Stomach smooth muscle (tissue), 2 donors: ENCODE results near the gene CHST9.
"Not testable (repeated sequence)": the region's sequence is repeated elsewhere in the genome, so short reads cannot be mapped to it uniquely, and the experiment has no call there.

ENCODE experiments used
- H3K27ac ChIP-seq: one replicate; pipeline ENCODE4 v1.7.0; 2013; ENCODE audit warnings: mild to moderate bottlenecking, low read length, inconsistent platforms
- H3K27me3 ChIP-seq, 2 donors: one replicate each; pipeline ENCODE4 v1.7.0; 2013; ENCODE audit warnings: low read length in 2 of 2; ENCODE audit not compliant: insufficient read depth in 2 of 2, control insufficient read depth in 1 of 2
- H3K36me3 ChIP-seq, 2 donors: one replicate each; pipeline ENCODE4 v1.7.0; 2013; ENCODE audit warnings: low read length in 2 of 2; ENCODE audit not compliant: control insufficient read depth in 2 of 2, insufficient read depth in 2 of 2
- H3K4me1 ChIP-seq: one replicate; pipeline ENCODE4 v1.7.0; 2013; ENCODE audit warnings: low read length; ENCODE audit not compliant: control insufficient read depth, insufficient read depth
- H3K4me3 ChIP-seq, 2 donors: one replicate each; pipeline ENCODE4 v1.7.0; 2013; ENCODE audit warnings: low read length in 2 of 2
- H3K9ac ChIP-seq, 2 donors: one replicate each; pipeline ENCODE4 v1.7.0; 2013; ENCODE audit warnings: low read length in 2 of 2, mild to moderate bottlenecking in 1 of 2
- H3K9me3 ChIP-seq, 2 donors: one replicate each; pipeline ENCODE4 v1.7.0; 2013; ENCODE audit warnings: low read length in 2 of 2; ENCODE audit not compliant: control insufficient read depth in 2 of 2
- donor health status: healthy.
- donor health status: Pancreatic carcinoma.

Gene CHST9

DNA sequence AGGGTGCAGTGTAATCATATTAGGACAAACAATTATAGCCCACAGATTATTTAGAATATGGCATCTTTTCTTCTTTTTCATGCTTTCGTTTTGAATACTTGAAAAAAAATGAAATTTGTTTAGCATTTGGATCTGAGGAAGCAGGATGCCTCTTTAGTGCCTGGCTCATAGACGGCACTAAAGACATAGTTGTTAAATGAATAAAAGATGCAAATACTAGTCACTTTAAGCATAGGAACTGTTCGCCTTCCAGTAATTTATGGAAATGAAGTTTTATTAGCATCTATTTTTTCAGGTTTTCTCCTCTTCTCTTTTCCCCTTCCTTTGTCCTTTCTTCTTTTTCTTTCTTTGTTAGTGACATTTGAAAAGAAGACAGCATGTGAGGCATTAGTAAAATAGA lies 80.4 kb downstream of the CHST9 start:
- Histone ChIP-seq H3K4me3 (no peak overlapping the region), H3K9ac (no peak overlapping the region), H3K4me1 (no peaks in the 10 kb centered on the region), H3K36me3 (no peaks in the 10 kb centered on the region), H3K9me3 (no peaks in the 10 kb centered on the region), H3K27ac (no peak overlapping the region), H3K27me3 (no peaks in the 10 kb centered on the region)

DNA sequence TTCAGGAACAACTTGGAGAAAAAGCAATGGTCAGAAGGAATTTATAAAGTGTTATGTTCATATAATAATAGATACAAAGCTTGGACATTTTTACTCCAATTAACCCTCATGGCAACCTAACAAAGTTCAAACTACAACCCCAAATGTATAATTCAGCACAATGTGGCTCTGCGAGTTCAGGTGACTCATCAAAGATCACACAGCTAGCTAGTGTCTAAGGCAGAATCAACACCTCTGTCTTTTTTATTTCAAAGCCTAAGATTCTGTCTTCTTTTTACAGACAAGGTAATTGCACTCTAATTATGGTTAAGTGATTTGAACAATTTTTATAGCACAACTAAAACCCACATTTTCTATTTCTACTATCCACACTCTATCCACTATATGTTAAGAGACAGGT lies 90.5 kb downstream of the CHST9 start:
- Histone ChIP-seq H3K9ac (no peak overlapping the region), H3K4me1 (no peaks in the 10 kb centered on the region), H3K4me3 (no peak overlapping the region), H3K27ac (no peak overlapping the region), H3K9me3 (no peaks in the 10 kb centered on the region), H3K36me3 (no peaks in the 10 kb centered on the region), H3K27me3 (no peaks in the 10 kb centered on the region)

DNA sequence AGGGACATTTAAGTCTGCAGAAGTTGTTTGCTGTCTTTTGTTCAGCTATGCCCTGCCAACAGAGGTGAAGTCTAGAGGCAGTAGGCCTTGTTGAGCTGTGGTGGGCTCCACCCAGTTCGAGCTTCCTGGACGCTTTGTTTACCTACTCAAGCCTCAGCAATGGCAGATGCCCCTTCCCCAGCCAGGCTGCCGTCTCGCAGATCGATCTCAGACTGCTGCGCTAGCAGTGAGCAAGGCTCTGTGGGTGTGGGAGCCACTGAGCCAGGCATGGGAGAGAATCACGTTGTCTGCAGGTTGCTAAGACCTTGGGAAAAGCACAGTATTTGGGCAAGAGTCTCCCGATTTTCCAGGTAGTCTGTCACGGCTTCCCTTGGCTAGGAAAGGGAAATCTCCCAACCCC lies 91.8 kb downstream of the CHST9 start:
- H3K36me3 ChIP-seq, H3K27ac ChIP-seq, H3K27me3 ChIP-seq, H3K9ac ChIP-seq, H3K4me3 ChIP-seq, H3K9me3 ChIP-seq, H3K4me1 ChIP-seq: not testable (repeated sequence)

DNA sequence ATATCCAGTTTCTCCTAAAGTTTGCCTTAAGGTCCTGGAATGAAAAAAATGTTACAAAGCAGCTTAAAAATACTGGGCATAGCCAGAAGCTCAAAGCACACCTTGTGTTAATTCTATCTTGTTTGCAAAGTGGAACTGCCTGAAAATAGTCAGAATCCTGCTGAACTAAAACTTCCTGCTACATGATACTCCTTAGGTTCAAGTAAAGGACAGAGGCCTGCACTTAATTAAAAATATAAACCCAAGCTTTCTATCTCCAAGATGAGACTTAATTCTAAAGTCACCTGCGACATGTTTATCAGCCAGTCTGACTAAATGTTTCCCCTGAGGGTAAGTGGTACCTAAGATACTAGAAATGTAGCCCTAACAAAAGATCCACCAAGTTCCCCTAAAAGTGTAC lies 103.4 kb downstream of the CHST9 start:
- Histone ChIP-seq H3K9me3 (peaks cover 0 to 3% of the 10 kb centered on the region in 2 donors), H3K36me3 (no peaks in the 10 kb centered on the region)

DNA sequence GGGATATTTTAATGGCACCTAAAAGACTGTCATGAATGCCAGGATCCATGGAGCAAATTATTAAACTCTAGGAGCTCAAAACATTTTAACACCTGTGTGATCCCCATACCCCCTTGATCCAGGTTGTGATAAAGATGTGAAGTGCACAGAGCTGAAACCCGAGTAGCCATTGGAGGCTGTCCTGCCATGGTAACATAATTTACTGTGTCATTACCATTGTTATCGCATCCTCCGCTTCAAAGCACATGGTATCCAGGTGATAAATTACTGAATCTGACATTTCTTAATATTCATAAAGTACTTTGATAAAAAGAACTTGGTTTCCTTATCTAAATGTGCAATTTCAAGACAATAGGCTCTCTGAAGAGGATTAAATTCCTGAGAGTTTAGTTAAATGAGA lies 109.3 kb downstream of the CHST9 start:
- H3K9ac ChIP-seq, result no peak overlapping the region
- peaks cover 0 to 3% of the 10 kb centered on the region in 2 donors for H3K9me3 ChIP-seq
- H3K4me3 ChIP-seq, result no peak overlapping the region
- no peaks in the 10 kb centered on the region for H3K4me1 ChIP-seq
- no peak overlapping the region for H3K27ac ChIP-seq
- no peaks in the 10 kb centered on the region for H3K27me3 ChIP-seq
- H3K36me3 ChIP-seq, result no peaks in the 10 kb centered on the region

More for the DNA sequence above, 103.4 kb downstream of the CHST9 start:
- Histone ChIP-seq H3K27ac (no peak overlapping the region), H3K4me3 (no peak overlapping the region), H3K9ac (no peak overlapping the region), H3K27me3 (no peaks in the 10 kb centered on the region), H3K4me1 (no peaks in the 10 kb centered on the region)

DNA sequence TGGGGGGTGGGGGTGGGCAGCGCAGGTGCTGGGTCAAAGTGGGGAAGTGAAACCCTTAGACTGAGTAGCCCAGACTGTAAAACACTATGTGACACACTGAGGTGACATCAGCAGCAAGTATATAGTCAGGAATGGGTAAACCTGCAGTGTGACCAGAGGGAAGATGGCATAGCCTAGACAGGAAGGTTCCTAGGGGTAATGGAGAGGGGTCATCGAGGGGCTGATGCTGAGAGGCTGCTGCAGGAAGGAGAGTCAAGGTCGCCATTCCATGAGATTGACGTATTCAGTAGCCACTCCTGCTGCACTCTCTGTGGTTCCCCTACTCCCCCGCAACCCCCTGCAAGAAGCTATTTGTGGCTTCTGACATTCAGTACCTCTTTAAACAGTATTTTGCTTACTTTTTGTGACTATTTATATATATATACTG lies 111.7 kb downstream of the CHST9 start:
- H3K9me3 ChIP-seq, result peaks cover 0 to 3% of the 10 kb centered on the region in 2 donors
- no peaks in the 10 kb centered on the region for H3K36me3 ChIP-seq
- no peak overlapping the region for H3K27ac ChIP-seq

DNA sequence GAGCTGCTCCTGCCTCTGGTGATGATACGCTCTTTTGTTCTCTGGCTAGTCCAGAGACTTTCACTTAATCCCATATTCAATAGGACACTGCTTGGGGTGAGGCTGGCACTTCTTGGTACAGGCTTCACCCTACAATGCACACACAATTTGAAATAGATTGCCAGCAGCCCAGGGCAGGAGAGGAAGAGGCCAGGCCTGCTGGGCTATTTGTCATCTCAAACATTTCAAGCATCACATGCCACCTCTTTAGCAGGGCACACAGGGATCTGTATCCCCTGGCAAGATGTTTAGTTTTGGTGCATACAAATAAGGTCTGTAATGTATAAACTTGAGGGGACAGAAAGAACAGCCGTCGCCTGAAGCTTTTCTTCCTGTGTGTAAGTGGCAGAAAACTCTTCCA lies 120.4 kb downstream of the CHST9 start:
- Histone ChIP-seq H3K9ac (no peak overlapping the region), H3K27ac (no peak overlapping the region), H3K4me3 (no peak overlapping the region), H3K27me3 (no peaks in the 10 kb centered on the region), H3K4me1 (no peaks in the 10 kb centered on the region), H3K36me3 (no peaks in the 10 kb centered on the region), H3K9me3 (no peaks in the 10 kb centered on the region)

More for the DNA sequence above, 111.7 kb downstream of the CHST9 start:
- Histone ChIP-seq H3K27me3 (no peaks in the 10 kb centered on the region), H3K4me1 (no peaks in the 10 kb centered on the region), H3K9ac (no peak overlapping the region), H3K4me3 (no peak overlapping the region)

DNA sequence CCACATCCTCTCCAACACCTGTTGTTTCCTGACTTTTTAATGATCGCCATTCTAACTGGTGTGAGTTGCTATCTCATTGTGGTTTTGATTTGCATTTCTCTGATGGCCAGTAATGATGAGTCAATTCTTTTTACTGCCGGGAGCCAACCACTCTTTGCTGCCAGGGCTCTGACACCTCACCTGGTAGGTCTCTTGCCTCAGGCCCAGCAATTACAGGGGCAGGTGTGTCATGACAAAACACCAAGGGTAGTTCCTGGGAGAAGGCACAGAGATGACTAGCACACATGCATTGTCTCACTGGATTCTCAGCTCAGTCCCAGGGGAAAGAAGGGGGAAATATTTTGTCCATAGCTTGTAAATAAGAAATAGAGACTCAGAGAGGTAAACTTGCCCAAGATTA lies 122.3 kb downstream of the CHST9 start:
- H3K36me3 ChIP-seq, result no peaks in the 10 kb centered on the region
- no peak overlapping the region for H3K4me3 ChIP-seq
- H3K9ac ChIP-seq, result no peak overlapping the region
- H3K27ac ChIP-seq, result no peak overlapping the region
- no peaks in the 10 kb centered on the region for H3K9me3 ChIP-seq
- peaks cover 4% of the 10 kb centered on the region for H3K4me1 ChIP-seq
- H3K27me3 ChIP-seq, result no peaks in the 10 kb centered on the region

DNA sequence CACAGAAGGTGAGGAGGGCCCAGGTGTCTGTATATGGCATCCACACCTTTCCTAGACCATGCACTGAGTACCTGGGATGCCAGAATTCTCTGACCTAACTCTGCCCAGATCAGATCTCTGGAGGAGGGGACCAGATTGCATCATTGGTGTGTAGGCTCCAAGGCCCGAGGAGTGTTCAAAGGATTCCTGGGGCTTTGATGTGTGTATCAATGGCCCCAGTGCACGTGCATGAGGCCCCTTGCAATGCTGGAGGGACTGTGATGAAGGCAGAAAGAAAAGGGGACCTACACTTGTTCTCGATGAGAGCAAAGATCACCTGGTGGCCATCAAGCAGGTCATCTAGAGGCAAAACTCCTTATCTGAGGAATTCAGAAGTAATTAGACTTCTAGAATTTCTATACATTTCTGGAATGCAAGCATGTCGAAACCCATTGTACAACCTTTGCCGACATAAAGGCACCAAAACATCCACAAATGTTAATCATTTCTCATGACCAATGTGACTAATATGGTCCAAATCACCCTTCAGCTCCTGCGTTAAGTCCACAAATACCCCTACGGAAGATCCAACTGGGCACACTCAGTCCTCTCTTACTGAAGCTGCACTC lies 123.5 kb downstream of the CHST9 start:
- H3K4me3 ChIP-seq, result no peak overlapping the region
- H3K9ac ChIP-seq, result no peak overlapping the region
- H3K4me1 ChIP-seq, result peaks cover 11% of the 10 kb centered on the region
- H3K27me3 ChIP-seq, result no peaks in the 10 kb centered on the region
- H3K36me3 ChIP-seq, result no peaks in the 10 kb centered on the region
- H3K9me3 ChIP-seq, result no peaks in the 10 kb centered on the region
- no peak overlapping the region for H3K27ac ChIP-seq

DNA sequence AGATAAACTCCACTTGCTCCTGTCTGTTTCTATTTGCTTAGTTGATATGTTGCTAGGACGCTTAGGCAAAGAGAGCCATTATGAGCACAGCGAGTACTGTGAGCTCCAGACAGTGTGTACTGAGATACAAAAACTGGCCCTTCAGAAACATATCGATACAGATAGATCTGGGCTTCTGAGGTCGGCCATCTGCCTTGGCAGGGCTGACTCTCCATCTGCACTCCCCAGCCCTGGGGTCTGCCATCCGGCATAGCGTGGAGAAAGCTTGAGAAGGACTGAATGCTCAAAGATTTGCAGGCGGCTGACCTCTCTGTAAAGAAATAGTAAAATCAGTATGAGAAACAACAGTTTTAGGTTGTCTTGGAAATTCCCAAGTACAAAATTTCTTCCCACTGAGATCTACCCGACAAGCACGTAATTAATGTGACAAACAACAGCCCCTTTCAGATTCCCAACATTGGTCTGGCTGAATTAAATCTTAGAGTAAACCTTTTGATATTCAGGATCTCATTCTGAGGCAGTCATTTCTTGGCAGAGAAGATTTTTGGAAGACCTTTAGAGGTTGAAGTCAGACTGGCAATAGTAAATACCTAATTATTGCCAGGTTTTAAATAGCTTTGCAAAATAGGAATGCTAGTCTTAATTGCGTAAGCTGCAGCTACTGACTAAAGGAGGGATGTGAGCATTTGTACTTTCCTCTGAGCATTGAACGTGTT lies 127.4 kb downstream of the CHST9 start:
- peak overlapping the region in 1 of 2 donors; percentile 29 for H3K9ac ChIP-seq
- H3K4me1 ChIP-seq, result peaks cover 11% of the 10 kb centered on the region
- H3K36me3 ChIP-seq, result no peaks in the 10 kb centered on the region
- H3K4me3 ChIP-seq, result peak overlapping the region; percentile 29 to 54
- peak overlapping the region; percentile 60 for H3K27ac ChIP-seq
- no peaks in the 10 kb centered on the region for H3K9me3 ChIP-seq
- no peaks in the 10 kb centered on the region for H3K27me3 ChIP-seq

DNA sequence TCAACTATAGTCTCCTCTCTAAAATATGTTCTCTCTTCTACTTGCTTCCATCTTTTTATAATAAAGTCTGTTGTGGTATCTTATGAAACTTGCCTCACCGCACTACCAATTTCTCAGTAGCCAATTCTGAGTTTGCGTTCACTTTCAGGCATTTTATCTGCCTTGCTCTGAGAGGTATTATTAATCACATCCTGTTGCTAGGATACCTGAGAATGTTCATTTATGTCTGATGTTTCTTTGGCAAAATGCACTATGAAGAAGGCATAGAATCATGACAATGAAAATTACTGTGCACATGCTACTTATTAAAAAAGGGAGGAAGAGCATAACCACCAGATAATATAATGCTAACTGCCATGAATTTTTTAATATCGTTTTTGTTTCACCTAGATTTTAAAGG lies 130.2 kb downstream of the CHST9 start:
- Histone ChIP-seq H3K27me3 (no peaks in the 10 kb centered on the region), H3K4me3 (no peak overlapping the region), H3K36me3 (no peaks in the 10 kb centered on the region), H3K4me1 (peaks cover 11% of the 10 kb centered on the region), H3K9me3 (peaks cover 0 to 5% of the 10 kb centered on the region in 2 donors), H3K27ac (no peak overlapping the region), H3K9ac (no peak overlapping the region)
